VCaP (cell line): ENCODE measurements around the gene MPDU1.

Experiments used
- H3K27ac ChIP-seq: fragments of 450-650 bp; 2 replicates; pipeline ENCODE4 v1.5.1; 2017
- CTCF ChIP-seq: fragments of 450-650 bp; conservative IDR thresholded peaks from 2 replicates; pipeline ENCODE4 v1.5.1; 2017; ENCODE audit warnings: mild to moderate bottlenecking, moderate library complexity

The MPDU1 gene

DNA sequence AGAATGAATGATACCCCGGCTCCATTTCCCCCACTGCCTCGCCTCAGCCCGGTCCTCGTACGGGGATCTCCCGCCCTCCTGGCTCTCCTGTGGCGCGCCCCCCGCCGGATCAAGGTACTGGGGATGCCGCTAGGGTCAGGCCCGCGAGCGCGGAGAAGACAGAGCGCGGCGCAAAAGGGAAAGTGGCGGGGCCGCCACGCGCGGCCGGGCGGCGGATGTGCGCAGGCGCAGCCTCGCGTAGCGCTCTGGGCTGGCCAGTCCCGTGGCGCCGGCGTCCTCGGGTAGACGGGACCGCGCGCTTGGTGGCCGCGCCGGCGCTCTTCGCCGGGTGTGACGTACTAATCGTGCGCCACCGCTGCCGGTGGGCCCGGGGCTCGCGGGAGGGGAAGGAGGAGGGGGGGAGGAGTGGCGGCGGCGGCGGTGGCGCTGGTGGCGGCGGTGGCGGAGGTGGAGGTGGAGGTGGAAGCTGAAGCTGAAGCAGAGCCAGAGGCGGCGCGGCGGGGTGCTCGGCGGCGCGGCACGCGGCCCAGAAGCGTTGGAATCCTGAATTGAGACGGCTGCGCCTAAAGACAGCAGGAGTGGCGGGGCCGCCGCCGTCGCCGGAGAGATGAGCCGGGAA, 22.0 kb upstream of the MPDU1 start, which contains the start of gene SENP3:
TSS of gene SENP3 (plus strand) at position 331 of the 619 bp plus-strand sequence. CDS start 1,158 bp downstream, outside the sequence.
- H3K27ac ChIP-seq, result peak within 1 kb of the TSS; percentile 87
- TF ChIP-seq CTCF, result no peak

DNA sequence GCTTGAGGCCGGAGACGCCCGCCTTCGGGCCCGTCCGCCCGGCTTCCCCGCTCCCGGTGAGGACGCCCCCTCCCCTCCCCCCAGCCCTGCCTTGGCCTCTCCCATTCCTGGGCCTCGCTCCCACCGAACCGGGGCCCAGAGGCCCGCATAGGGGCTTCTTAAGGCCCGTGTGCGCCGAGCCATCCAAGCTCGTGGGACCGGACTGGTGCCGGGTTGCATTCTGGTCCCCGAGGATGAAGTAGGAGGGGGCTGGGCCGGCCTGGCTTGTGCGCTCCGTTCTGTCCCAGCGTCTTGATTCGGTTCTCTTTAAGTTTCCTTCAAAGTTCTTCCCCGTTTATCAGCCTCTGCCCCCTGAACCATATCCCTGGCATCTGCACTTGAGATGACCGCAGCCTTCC, 21.4 kb upstream of the MPDU1 start:
- peak overlapping the region; percentile 87 for H3K27ac ChIP-seq
- TF ChIP-seq CTCF, result no peak

GRCh38 chr17:7563115-7563869, 20.4 kb upstream of the MPDU1 start:
- peak overlapping the region; percentile 87; the same call in 1 of the 2 replicates for H3K27ac ChIP-seq
- no peak for TF ChIP-seq CTCF

DNA sequence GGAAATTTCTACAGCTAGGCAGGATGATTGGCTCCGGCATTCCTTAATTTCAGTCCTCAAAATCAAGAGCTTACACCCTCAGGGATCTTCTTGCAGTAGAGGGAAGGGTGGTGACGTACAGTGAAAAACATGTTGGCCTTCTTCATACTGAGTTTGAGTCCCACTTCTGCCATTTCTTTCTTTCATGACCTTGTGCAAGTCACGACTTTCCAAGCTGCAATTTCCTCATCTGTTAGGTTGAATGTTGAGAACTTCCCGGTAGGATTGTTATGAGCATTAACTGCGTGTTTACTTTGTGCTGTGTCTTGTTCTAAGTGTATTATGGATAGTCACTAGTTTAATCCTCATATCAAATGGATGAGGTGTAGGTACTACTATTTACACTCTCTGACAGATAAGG, 14.1 kb upstream of the MPDU1 start:
- no peak overlapping the region for H3K27ac ChIP-seq
- TF ChIP-seq CTCF, result no peak

DNA sequence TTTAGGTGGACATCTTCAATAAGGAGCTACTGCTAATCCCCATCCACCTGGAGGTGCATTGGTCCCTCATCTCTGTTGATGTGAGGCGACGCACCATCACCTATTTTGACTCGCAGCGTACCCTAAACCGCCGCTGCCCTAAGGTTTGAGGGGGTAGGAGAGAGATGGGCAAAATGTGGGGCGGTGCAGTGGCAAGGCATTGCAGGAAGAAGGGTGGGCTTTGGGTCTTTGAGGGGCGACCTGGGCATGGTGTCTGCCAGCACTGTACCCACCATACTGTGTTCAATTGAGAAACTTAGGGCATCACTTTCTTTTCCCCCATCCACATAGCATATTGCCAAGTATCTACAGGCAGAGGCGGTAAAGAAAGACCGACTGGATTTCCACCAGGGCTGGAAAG, 13.3 kb upstream of the MPDU1 start:
- TF ChIP-seq CTCF, result no peak
- H3K27ac ChIP-seq, result no peak overlapping the region

DNA sequence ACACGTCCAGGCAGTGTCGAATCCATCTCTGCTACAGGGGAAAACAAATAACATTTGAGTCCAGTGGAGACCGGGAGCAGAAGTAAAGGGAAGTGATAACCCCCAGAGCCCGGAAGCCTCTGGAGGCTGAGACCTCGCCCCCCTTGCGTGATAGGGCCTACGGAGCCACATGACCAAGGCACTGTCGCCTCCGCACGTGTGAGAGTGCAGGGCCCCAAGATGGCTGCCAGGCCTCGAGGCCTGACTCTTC, 11.4 kb upstream of the MPDU1 start:
- TF ChIP-seq CTCF, result no peak
- H3K27ac ChIP-seq, result peak overlapping the region; percentile 94

- TF ChIP-seq CTCF, result no peak
- H3K27ac ChIP-seq, result peak overlapping the region; percentile 94
These were observed 10.9 kb upstream of the MPDU1 start for GRCh38 chr17:7572588-7573323.
